Fibroblast of mammary gland (primary cell): Measurements from ENCODE around the gene AFAP1.

Source experiments
- DNase-seq: peaks from one replicate; pipeline ENCODE4 v3.0.0-alpha.2; 2010; ENCODE audit warnings: low read depth
- H3K4me3 ChIP-seq: 2 replicates; pipeline ENCODE4 v1.5.1; 2011; ENCODE audit warnings: low read depth, mild to moderate bottlenecking, low read length, moderate library complexity; ENCODE audit not compliant: control insufficient read depth
- TF ChIP-seq, protein P1 (sequence below): conservative IDR thresholded peaks from 2 replicates; pipeline ENCODE4 v1.5.1; 2011; ENCODE audit warnings: low read depth, low read length, inconsistent platforms; ENCODE audit not compliant: control insufficient read depth, insufficient read depth

The AFAP1 gene

GRCh38 chr4:7735961-7736360 lies 203.7 kb downstream of the AFAP1 start:
- TF ChIP-seq, protein P1, sequence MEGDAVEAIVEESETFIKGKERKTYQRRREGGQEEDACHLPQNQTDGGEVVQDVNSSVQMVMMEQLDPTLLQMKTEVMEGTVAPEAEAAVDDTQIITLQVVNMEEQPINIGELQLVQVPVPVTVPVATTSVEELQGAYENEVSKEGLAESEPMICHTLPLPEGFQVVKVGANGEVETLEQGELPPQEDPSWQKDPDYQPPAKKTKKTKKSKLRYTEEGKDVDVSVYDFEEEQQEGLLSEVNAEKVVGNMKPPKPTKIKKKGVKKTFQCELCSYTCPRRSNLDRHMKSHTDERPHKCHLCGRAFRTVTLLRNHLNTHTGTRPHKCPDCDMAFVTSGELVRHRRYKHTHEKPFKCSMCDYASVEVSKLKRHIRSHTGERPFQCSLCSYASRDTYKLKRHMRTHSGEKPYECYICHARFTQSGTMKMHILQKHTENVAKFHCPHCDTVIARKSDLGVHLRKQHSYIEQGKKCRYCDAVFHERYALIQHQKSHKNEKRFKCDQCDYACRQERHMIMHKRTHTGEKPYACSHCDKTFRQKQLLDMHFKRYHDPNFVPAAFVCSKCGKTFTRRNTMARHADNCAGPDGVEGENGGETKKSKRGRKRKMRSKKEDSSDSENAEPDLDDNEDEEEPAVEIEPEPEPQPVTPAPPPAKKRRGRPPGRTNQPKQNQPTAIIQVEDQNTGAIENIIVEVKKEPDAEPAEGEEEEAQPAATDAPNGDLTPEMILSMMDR, result no peak
- DNase-seq, result no peak
- H3K4me3 ChIP-seq, result no peak overlapping the region

DNA sequence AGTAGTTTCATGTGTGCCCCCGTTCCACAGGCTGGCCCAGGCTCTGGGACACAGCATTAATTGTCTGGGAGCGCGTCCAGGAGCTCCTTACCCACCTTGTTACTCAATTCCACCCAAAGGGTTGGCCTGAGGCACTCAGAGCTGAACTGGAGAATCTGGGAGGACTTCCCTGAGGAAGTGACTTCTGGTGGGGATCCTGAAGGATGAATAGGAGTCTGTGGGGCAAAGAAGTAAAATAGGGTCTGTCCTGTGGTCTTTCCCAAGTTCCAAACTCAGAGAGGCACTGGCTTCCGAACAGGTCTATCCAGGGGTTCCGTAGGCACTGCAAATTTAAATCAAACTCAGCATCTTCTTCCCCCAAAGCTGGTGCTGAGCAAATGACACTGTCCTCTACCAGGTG lies 204.3 kb downstream of the AFAP1 start:
- no peak for DNase-seq
- TF ChIP-seq, protein P1, result no peak

GRCh38 chr4:7734651-7735260 lies 204.9 kb downstream of the AFAP1 start:
- H3K4me3 ChIP-seq, result no peak overlapping the region
- TF ChIP-seq, protein P1, result no peak
- no peak for DNase-seq

More for the DNA sequence above, 204.3 kb downstream of the AFAP1 start:
- H3K4me3 ChIP-seq, result no peak overlapping the region

- H3K4me3 ChIP-seq, result no peak overlapping the region
- no peak for DNase-seq
- TF ChIP-seq, protein P1, result no peak
Observed at GRCh38 chr4:7733801-7734650, 205.6 kb downstream of the AFAP1 start.

- DNase-seq, result no peak
- no peak overlapping the region for H3K4me3 ChIP-seq
- TF ChIP-seq, protein P1, result no peak
Observed at GRCh38 chr4:7733201-7733600, 206.5 kb downstream of the AFAP1 start.

DNA sequence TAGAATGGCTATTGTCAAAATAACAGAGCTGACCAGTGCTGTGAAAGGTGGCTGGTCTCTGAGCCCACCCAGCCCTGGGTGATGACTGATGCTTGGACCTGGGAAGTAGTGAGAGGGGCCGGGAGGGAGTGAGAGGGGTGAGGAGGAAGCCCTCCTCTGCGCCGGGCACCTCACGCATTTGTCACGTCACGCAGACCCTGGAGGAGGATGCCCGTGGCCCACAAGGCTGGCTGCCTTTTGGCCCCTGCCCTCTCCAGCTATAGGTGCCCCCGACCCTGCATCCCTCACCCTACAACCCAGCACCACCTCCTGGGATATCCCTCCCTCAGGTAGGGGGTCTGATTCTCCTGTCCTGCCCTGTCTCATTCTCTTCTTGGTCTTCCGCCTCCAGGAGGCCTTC lies 207.4 kb downstream of the AFAP1 start:
- H3K4me3 ChIP-seq, result no peak overlapping the region
- no peak for DNase-seq
- TF ChIP-seq, protein P1, result no peak

DNA sequence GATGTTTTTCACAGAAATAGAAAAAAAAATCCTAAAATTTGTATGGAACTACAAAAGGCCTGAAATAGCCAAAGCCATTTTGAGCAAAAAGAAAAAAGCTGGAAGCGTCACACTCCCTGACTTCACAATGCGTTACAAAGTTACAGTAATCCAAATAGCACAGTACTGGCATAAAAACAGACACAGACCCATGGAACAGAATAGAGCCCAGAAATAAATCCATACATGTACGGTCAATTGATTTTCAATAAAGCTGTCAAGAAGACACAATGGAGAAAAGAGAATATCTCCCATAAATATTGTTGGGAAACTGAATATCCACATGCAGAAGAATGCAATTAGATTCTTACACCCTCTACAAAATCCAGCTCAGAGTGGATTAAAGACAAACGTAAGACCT lies 208.2 kb downstream of the AFAP1 start:
- DNase-seq, result no peak
- TF ChIP-seq, protein P1, result no peak
- H3K4me3 ChIP-seq, result no peak overlapping the region
